WTC11 (cell line): ENCODE data around the gene HSPH1.

ENCODE experiments used
- CTCF ChIP-seq: fragments of 200-600 bp; IDR thresholded peaks from 2 replicates; pipeline ENCODE4 v1.8.0; 2022; ENCODE audit warnings: antibody characterized with exemption
- FOXK1 ChIP-seq: sonication (generic); formaldehyde crosslinking; IDR thresholded peaks from 2 replicates; pipeline ENCODE4 v1.8.0; 2022; ENCODE audit warnings: mild to moderate bottlenecking, moderate library complexity, missing genetic modification reagents
- IRF2 ChIP-seq: sonication (generic); formaldehyde crosslinking; IDR thresholded peaks from 2 replicates; pipeline ENCODE4 v1.8.0; 2022; ENCODE audit warnings: low read depth, missing genetic modification reagents, borderline replicate concordance
- JUN ChIP-seq: sonication (generic); formaldehyde crosslinking; IDR thresholded peaks from 2 replicates; pipeline ENCODE4 v1.8.0; 2023; ENCODE audit warnings: mild to moderate bottlenecking, missing genetic modification reagents
- MAX ChIP-seq: sonication (generic); formaldehyde crosslinking; IDR thresholded peaks from 2 replicates; pipeline ENCODE4 v1.8.0; 2022; ENCODE audit warnings: mild to moderate bottlenecking, missing genetic modification reagents
- NFE2L1 ChIP-seq: sonication (generic); formaldehyde crosslinking; IDR thresholded peaks from 2 replicates; pipeline ENCODE4 v1.8.1; 2023; ENCODE audit warnings: missing genetic modification reagents
- NFYB ChIP-seq: sonication (generic); formaldehyde crosslinking; conservative IDR thresholded peaks from 2 replicates; pipeline ENCODE4 v1.8.0; 2022; ENCODE audit warnings: low read depth, missing genetic modification reagents
- SOX15 ChIP-seq: fragments of 250-450 bp; sonication (Bioruptor Pico); IDR thresholded peaks from 2 replicates; pipeline ENCODE4 v1.9.0; 2021; ENCODE audit warnings: mild to moderate bottlenecking
- ZNF219 ChIP-seq: sonication (generic); formaldehyde crosslinking; IDR thresholded peaks from 2 replicates; pipeline ENCODE4 v1.8.0; 2023; ENCODE audit warnings: missing genetic modification reagents, mild to moderate bottlenecking, borderline replicate concordance
- ZNF232 ChIP-seq: sonication (generic); formaldehyde crosslinking; IDR thresholded peaks from 2 replicates; pipeline ENCODE4 v1.8.0; 2022; ENCODE audit warnings: mild to moderate bottlenecking, missing genetic modification reagents
- TF ChIP-seq, protein P1 (sequence below): sonication (generic); formaldehyde crosslinking; IDR thresholded peaks from 2 replicates; pipeline ENCODE4 v1.8.0; 2022; ENCODE audit warnings: missing genetic modification reagents

DNA sequence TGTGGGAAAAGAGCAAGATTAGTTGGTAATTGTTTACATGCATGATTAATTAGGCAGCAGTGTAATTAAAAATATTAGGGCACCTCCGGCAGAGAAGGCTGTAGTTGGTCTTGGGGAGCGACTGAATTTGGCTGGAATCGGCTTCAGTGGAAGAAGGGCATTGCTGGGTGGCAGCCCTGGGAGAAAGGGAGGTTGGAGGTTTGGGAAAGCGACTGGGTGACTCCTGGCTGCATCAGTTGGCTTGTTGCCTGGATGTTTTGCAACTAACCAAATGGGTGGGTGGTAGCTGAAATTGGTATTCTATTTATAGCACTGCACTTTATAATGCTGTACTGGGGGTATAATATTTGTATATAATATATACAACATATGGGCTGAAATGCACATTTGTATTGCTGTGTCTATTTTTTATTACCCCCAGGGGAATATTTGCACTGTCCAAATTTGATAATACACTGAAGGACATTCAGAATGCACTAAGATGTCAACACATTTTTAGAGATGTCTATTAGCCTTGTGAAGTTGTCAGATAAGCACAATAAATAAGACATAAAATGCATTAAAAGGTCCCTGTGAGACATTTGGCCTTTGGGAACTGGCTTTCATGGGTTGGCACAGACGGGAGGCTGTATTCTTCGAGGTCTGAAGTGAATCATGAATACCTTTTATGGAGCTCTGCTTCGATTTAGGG is 39.8 kb upstream of the HSPH1 start:
- TF ChIP-seq FOXK1 = no peak
- no peak for TF ChIP-seq CTCF
- TF ChIP-seq NFE2L1 (CRISPR knock-in tag) = no peak
- TF ChIP-seq ZNF232 (CRISPR knock-in tag) = no peak
- TF ChIP-seq NFYB (CRISPR knock-in tag) = no peak
- no peak for TF ChIP-seq IRF2 (CRISPR knock-in tag)
- no peak for TF ChIP-seq JUN
- no peak for TF ChIP-seq ZNF219 (CRISPR knock-in tag)
- no peak for TF ChIP-seq MAX (CRISPR knock-in tag)
- TF ChIP-seq SOX15 (CRISPR knock-in tag) = no peak
- TF ChIP-seq, protein P1, sequence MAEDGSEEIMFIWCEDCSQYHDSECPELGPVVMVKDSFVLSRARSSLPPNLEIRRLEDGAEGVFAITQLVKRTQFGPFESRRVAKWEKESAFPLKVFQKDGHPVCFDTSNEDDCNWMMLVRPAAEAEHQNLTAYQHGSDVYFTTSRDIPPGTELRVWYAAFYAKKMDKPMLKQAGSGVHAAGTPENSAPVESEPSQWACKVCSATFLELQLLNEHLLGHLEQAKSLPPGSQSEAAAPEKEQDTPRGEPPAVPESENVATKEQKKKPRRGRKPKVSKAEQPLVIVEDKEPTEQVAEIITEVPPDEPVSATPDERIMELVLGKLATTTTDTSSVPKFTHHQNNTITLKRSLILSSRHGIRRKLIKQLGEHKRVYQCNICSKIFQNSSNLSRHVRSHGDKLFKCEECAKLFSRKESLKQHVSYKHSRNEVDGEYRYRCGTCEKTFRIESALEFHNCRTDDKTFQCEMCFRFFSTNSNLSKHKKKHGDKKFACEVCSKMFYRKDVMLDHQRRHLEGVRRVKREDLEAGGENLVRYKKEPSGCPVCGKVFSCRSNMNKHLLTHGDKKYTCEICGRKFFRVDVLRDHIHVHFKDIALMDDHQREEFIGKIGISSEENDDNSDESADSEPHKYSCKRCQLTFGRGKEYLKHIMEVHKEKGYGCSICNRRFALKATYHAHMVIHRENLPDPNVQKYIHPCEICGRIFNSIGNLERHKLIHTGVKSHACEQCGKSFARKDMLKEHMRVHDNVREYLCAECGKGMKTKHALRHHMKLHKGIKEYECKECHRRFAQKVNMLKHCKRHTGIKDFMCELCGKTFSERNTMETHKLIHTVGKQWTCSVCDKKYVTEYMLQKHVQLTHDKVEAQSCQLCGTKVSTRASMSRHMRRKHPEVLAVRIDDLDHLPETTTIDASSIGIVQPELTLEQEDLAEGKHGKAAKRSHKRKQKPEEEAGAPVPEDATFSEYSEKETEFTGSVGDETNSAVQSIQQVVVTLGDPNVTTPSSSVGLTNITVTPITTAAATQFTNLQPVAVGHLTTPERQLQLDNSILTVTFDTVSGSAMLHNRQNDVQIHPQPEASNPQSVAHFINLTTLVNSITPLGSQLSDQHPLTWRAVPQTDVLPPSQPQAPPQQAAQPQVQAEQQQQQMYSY (CRISPR knock-in tag) = no peak
